Motor neuron (in vitro differentiated cells): ENCODE measurements around the gene TREML4. TPM values are rescaled to one million over a fixed set of nuclear protein-coding genes. Genes with fewer than 3 reads are reported as not detected.

Experiments
- ATAC-seq, 8 experiments: fragments of 200-7000 bp; cut with Tn5 transposase; replicated peaks in 6 of 8; 2 replicates each; pipeline ENCODE4 v1.8.0; 2021; ENCODE audit warnings: mild to moderate bottlenecking in 8 of 8, moderate library complexity in 8 of 8
- H3K27ac ChIP-seq, 2 donors: fragments of 250-450 bp; sonication (Bioruptor Pico); 2 replicates each; pipeline ENCODE4 v1.9.0; 2021; ENCODE audit warnings: antibody characterized with exemption in 2 of 2, mild to moderate bottlenecking in 2 of 2, moderate library complexity in 1 of 2
- H3K4me1 ChIP-seq, 2 donors: fragments of 250-450 bp; sonication (Bioruptor Pico); replicated peaks in 1 of 2; 2 replicates each; pipeline ENCODE4 v1.6.1; 2021; ENCODE audit warnings: antibody characterized with exemption in 2 of 2, mild to moderate bottlenecking in 2 of 2, moderate library complexity in 1 of 2
- H3K4me3 ChIP-seq, 5 donors: fragments of 250-450 bp; sonication (Bioruptor Pico); 2 replicates each; pipeline ENCODE4 v1.9.0; 2021; ENCODE audit warnings: antibody characterized with exemption in 5 of 5, mild to moderate bottlenecking in 5 of 5, moderate library complexity in 4 of 5
- WGBS, 10 experiments: fragments of 450-650 bp; shearing (Covaris generic); methylation state at CpG; one replicate each; pipeline ENCODE4 v1.0.0; 2022; 5-methylcytosine and 5-hydroxymethylcytosine counted together
- in situ Hi-C, 9 experiments: fragments of 400-800 bp; cut with MboI; loops; one replicate each; pipeline ENCODE4 v1.15.0; 2021; ENCODE audit warnings: low sequenced_read_pairs in 9 of 9, low pct_unique_long_range_greater_than_20kb in 2 of 9; ENCODE audit not compliant: unreplicated experiment in 9 of 9
- total RNA-seq, 8 experiments: library from RNA; unstranded; fragments of 300-600 nt; gene quantifications; 2 replicates each; pipeline versions ENCODE4 v1.2.3 to v1.2.4, GENCODE V29; 2022

TREML4 gene
- total RNA-seq, 8 experiments from 2014 or later: 0.09 to 0.38 (median 0.13) TPM; not detected in 3

- no peak for ATAC-seq
- H3K4me1 ChIP-seq: no peaks in the 10 kb centered on the region
- in situ Hi-C loops: no loop called here
- no peak overlapping the region for H3K4me3 ChIP-seq
- H3K27ac ChIP-seq: no peak overlapping the region
- 18 to 86% (median 60%) methylated on average over 1 to 2 of the region's 2 CpGs; no CpG with 5 or more reads in 1 of the 10 experiments for WGBS, 10 experiments
Measured at GRCh38 chr6:41269166-41269565, 41.0 kb downstream of the TREML4 start.

- ATAC-seq: no peak
- 20 to 80% (median 58%) methylated on average over 1 to 3 of the region's 4 CpGs; no CpG with 5 or more reads in 7 of the 10 experiments for WGBS, 10 experiments
- in situ Hi-C loops: no loop called here
Measured at GRCh38 chr6:41269716-41270115, 41.6 kb downstream of the TREML4 start.

GRCh38 chr6:41271901-41272395 lies 43.8 kb downstream of the TREML4 start:
- in situ Hi-C loops: no loop called here
- no peak overlapping the region for H3K27ac ChIP-seq
- 0 to 83% (median 65%) methylated on average over 2 to 6 of the region's 7 CpGs; no CpG with 5 or more reads in 7 of the 10 experiments for WGBS, 10 experiments
- no peak overlapping the region for H3K4me3 ChIP-seq
- no peak for ATAC-seq
- no peaks in the 10 kb centered on the region for H3K4me1 ChIP-seq

More at GRCh38 chr6:41269716-41270115, 41.6 kb downstream of the TREML4 start:
- Histone ChIP-seq H3K4me3 (no peak overlapping the region), H3K4me1 (no peaks in the 10 kb centered on the region), H3K27ac (no peak overlapping the region)

GRCh38 chr6:41272591-41273240 lies 44.6 kb downstream of the TREML4 start:
- Histone ChIP-seq H3K4me3 (no peak overlapping the region), H3K27ac (no peak overlapping the region), H3K4me1 (no peaks in the 10 kb centered on the region)
- ATAC-seq: no peak
- WGBS, 10 experiments: 55 to 100% (median 93%) methylated on average over 1 to 4 of the region's 5 CpGs; no CpG with 5 or more reads in 4 of the 10 experiments
- in situ Hi-C loops: no loop called here

- H3K27ac ChIP-seq: no peak overlapping the region
- WGBS, 10 experiments: 10 to 73% (median 50%) methylated on average over 1 to 4 of the region's 5 CpGs; no CpG with 5 or more reads in 4 of the 10 experiments
- in situ Hi-C loops: no loop called here
- no peak overlapping the region for H3K4me3 ChIP-seq
- no peaks in the 10 kb centered on the region for H3K4me1 ChIP-seq
- no peak for ATAC-seq
Measured at GRCh38 chr6:41273714-41274113, 45.6 kb downstream of the TREML4 start.

GRCh38 chr6:41274256-41274655 lies 46.1 kb downstream of the TREML4 start:
- Histone ChIP-seq H3K27ac (no peak overlapping the region), H3K4me1 (no peaks in the 10 kb centered on the region), H3K4me3 (no peak overlapping the region)
- in situ Hi-C loops: no loop called here
- no peak for ATAC-seq
- 52 to 100% (median 92%) methylated on average over 1 to 2 of the region's 2 CpGs; no CpG with 5 or more reads in 3 of the 10 experiments for WGBS, 10 experiments

GRCh38 chr6:41275489-41275888 lies 47.3 kb downstream of the TREML4 start:
- 0 to 100% (median 54%) methylated on average over 1 to 3 of the region's 4 CpGs; no CpG with 5 or more reads in 4 of the 10 experiments for WGBS, 10 experiments
- H3K4me1 ChIP-seq: no peaks in the 10 kb centered on the region
- no peak for ATAC-seq
- H3K27ac ChIP-seq: no peak overlapping the region
- in situ Hi-C loops: no loop called here
- H3K4me3 ChIP-seq: no peak overlapping the region

- no peaks in the 10 kb centered on the region for H3K4me1 ChIP-seq
- no peak overlapping the region for H3K27ac ChIP-seq
- in situ Hi-C loops: no loop called here
- ATAC-seq: no peak
- WGBS, 10 experiments: 17 to 100% (median 67%) methylated on average over 1 to 2 of the region's 2 CpGs; no CpG with 5 or more reads in 5 of the 10 experiments
- no peak overlapping the region for H3K4me3 ChIP-seq
Measured at GRCh38 chr6:41277605-41278004, 49.5 kb downstream of the TREML4 start.

GRCh38 chr6:41278699-41279405 lies 50.7 kb downstream of the TREML4 start:
- 20 to 62% (median 49%) methylated on average over 1 to 7 of the region's 10 CpGs; no CpG with 5 or more reads in 1 of the 10 experiments for WGBS, 10 experiments
- in situ Hi-C loops: no loop called here

GRCh38 chr6:41280381-41281057 lies 52.4 kb downstream of the TREML4 start:
- ATAC-seq: no peak
- Histone ChIP-seq H3K27ac (no peak overlapping the region), H3K4me3 (no peak overlapping the region), H3K4me1 (no peaks in the 10 kb centered on the region)
- WGBS, 10 experiments: 0 to 83% (median 47%) methylated on average over 1 of the region's 1 CpG; no CpG with 5 or more reads in 6 of the 10 experiments
- in situ Hi-C loops: no loop called here

More at GRCh38 chr6:41278699-41279405, 50.7 kb downstream of the TREML4 start:
- peak in 5 of 8 experiments; percentile 23 to 77 (median 61) for ATAC-seq
- Histone ChIP-seq H3K4me3 (no peak overlapping the region), H3K27ac (no peak overlapping the region), H3K4me1 (no peaks in the 10 kb centered on the region)

GRCh38 chr6:41283600-41283999 lies 55.5 kb downstream of the TREML4 start:
- in situ Hi-C loops: no loop called here
- ATAC-seq: no peak
- WGBS, 10 experiments: 60 to 93% (median 86%) methylated on average over 2 to 3 of the region's 3 CpGs; no CpG with 5 or more reads in 4 of the 10 experiments
- Histone ChIP-seq H3K27ac (no peak overlapping the region), H3K4me1 (peaks cover under 1 to 11% of the 10 kb centered on the region in 2 donors), H3K4me3 (no peak overlapping the region)

GRCh38 chr6:41284726-41285125 lies 56.6 kb downstream of the TREML4 start:
- no peak overlapping the region for H3K27ac ChIP-seq
- WGBS, 10 experiments: 75 to 100% (median 100%) methylated on average over 1 of the region's 1 CpG; no CpG with 5 or more reads in 7 of the 10 experiments
- ATAC-seq: peak in 2 of 8 experiments; percentile 20 to 48
- peaks cover 3 to 13% of the 10 kb centered on the region in 2 donors for H3K4me1 ChIP-seq
- in situ Hi-C loops: no loop called here
- H3K4me3 ChIP-seq: no peak overlapping the region
